ENCODE results near the gene ADNP.
"Not testable (repeated sequence)": the region's sequence is repeated elsewhere in the genome, so short reads cannot be mapped to it uniquely, and the experiment has no call there.

Gene ADNP

DNA sequence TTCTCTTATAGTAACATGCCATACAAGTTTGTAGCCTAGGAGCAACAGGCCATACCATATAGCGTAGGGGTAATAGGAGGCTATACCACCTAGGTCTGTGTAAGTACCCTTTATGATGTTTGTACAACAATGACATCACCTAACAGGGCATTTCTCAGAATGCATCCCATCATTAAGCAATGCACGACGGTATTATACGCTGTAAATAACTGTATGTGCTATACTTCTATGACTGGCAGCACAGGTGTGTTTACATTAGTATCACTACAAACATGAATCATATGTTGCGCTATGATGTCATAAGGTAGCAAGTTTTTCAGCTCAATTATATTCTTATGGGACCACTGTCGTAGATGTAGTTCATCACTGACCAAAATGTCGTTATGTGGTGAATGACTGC lies 31.0 kb downstream of the ADNP start:
- no peak for DNase-seq (ENCODE audit: low read depth)

- no peak for DNase-seq (ENCODE audit: low read depth)
These were observed 32.8 kb downstream of the ADNP start for GRCh38 chr20:50898475-50898874.

DNA sequence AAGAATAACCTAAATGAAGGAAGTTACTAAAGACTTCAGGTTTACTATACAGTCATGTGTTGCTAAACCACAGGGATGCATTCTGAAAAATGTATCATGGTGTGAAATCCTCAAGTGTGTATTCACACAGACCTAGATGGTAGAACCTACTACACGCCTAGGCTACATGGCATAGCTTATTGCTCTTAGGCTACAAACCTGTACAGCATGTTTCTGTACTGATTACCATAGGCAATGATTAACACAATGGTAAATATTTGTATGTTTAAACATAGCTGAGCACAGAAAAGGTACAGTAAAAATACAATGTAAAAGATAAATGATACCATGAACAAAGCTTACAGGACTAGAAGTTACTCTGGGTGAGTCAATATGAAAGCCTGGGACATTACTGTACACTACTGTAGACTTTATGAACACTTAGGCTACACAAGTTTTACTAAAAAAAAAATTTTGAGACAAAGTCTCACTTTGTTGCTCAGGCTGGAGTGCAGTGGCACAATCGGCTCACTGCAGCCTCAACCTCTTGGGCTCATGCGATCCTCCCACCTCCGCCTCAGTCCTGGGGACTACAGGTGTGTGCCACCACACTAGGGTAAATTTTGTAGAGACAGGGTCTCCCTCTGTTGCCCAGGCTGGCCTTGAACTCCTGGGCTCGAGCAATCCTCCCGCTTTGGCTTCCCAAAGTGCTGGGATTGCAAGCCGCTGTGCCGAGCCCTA lies 36.0 kb downstream of the ADNP start:
- DNase-seq (ENCODE audit: low read depth) = no peak

DNA sequence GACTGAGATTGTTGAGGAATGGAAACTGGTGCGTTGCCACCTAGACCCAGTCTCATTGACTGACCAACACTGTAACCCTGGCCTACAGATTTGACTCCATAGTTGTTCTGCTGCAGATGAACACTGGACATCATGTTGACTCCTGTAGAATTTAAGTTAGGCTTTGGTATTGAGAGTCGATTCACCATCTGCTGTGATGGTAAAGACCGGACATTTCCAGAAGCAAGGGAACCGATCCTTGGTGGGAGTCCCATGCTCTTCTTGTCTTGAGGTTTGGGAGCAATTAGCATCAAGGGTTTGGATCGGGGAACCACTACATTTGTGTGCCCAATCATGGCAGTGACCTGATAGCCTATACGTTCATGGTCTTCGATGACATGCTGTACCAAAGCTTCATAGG lies 37.6 kb downstream of the ADNP start:
- DNase-seq (ENCODE audit: low read depth) = no peak

DNA sequence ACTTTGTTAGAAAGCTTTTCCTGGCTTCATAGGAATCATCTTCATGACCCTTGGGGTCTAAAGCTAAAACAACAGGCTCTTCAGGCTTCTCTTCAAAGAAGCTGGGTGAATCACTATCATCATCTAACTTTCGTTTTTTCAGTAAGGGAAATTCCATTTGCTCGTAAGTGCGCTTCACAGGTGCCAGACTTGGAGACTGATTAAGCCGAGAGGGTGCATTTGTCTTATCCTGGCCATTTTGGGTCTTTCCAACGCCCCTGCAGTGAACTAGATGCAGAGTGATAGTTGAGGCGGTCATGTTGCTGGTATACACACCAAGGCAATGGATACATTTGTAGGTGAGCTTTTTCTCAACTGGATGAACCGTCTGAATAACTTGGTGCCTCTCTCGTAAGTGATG lies 38.8 kb downstream of the ADNP start:
- DNase-seq (ENCODE audit: low read depth) = no peak

- no peak for DNase-seq (ENCODE audit: low read depth)
These were observed 40.1 kb downstream of the ADNP start for GRCh38 chr20:50891138-50891537.

- no peak for DNase-seq (ENCODE audit: low read depth)
These were observed 43.7 kb downstream of the ADNP start for GRCh38 chr20:50887576-50887975.

DNA sequence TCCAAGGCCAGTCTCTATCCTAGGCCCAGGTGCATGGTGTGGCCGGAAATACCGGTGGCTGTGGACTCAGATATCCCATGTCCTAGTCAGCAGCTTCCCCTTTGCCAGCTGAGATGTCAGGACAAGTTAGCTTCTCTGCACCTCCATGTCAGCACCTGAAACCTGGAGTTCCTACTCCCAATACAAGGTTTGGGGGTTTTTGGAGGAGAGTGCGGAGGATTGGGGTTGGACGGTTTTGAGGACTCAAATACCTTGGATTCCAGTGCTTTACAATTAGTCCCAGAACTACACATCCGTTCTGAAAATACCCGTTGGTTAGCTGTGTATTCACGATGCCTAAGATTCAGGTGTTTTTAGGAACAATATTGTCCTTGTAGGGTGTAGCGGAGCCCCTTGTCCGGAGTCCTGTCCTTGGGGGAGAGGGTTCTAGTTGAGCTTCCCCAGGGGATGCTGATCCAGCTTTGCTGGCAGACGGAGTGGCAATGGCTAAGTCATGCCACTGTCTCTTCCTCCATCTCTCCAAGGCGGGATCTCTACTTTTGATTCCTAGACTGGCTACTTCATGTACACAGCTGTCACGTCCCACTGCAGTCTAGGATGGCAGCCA lies 45.0 kb downstream of the ADNP start:
- no peak for DNase-seq (ENCODE audit: low read depth)

- DNase-seq (ENCODE audit: low read depth) = no peak
These were observed 45.5 kb downstream of the ADNP start for GRCh38 chr20:50885781-50886180.

- no peak for DNase-seq (ENCODE audit: low read depth)
These were observed 46.2 kb downstream of the ADNP start for GRCh38 chr20:50885068-50885467.

DNA sequence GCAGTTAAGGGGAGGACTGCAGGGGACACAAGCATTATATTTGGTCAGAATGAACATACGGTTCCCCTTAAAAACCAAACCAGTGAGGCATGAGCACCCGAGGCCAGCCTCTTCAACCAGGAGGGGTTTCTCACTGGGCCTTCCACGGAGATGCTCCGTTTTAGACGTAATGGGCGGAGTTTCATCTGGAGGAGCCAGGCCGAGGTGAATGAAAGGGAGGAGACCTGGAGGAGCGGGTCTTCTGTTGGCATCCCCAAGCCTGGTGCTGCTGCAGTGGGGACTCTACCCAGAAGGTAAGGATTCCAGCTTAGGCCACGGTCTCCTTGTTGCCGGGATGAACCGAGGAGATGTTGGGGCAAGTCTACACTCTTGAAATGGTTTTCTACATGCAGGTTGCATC lies 47.4 kb downstream of the ADNP start:
- DNase-seq (ENCODE audit: low read depth) = no peak

DNA sequence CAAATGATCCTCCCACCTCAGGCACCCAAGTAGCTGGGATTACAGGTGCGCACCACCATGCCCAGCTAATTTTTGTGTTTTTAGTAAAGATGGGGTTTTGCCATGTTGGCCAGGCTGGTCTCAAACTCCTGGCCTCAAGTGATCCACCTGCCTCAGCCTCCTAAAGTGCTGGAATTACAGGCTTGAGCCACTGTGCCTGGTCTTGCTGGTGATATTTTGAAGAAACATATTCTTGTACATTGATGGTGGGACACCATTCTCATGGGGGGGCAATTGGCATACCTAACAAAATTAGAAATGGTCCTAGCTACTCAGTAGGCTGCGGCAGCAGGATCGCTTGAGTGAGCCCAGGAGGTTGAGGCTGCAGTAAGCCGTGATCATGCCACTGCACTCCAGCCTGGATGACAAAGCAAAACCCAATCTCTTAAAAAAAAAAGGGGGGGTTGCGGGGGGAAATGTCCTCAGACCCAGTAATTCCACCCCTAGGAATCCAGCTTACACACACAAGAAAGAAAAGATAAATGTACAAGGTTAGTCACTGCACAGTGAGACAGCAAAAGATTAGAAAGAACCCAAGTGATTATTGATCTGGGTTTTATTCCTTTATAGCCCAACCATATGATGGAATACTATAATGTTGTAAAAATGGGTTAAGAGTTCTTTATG lies 49.3 kb downstream of the ADNP start:
- DNase-seq (ENCODE audit: low read depth) = not testable (repeated sequence)

- DNase-seq (ENCODE audit: low read depth) = no peak
These were observed 51.3 kb downstream of the ADNP start for GRCh38 chr20:50879649-50880550.

DNA sequence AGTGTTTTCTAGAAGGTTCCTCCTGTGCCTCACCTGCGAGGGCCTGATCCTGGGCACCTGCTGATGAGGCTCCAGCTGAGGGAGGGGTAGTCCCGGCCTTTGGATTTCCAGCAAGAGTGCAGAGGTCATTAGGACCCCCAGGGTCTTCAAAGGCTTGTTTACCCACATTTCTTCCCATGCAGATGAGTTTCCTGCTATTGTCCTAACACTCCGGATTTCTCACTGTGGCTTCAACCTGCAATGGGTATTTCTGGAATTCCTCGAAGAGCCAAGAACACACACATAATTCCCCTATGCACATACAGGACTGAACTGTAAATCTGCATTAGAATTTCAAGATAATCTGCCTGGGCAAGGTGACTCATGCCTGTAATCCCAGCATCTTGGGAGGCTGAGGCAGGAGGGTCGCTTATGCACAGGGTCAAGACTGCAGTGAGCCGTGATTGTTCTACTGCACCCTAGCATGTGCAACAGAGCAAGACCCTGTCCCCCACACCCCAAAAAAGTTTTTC lies 53.9 kb downstream of the ADNP start:
- no peak for DNase-seq (ENCODE audit: low read depth)

DNA sequence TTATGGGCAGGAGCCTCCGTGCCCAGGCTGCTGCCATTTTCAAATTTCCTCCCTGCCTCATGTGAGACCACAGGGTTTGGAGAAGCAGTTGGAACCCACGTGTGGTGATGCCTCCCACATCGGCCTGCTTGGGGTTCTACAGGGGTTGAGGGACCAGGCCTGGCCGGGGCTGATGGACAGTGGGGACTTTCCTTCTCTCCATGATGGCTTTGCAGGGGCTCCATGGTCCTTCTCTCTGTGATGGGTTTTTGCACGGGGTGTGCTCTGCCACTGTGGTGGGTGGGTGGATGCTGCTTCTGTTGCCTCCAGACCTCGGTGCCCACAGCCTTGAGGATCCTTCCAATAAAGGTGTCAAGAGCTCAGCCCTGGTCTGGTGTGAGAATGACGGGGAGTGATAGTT lies 54.4 kb downstream of the ADNP start:
- DNase-seq (ENCODE audit: low read depth) = no peak

DNA sequence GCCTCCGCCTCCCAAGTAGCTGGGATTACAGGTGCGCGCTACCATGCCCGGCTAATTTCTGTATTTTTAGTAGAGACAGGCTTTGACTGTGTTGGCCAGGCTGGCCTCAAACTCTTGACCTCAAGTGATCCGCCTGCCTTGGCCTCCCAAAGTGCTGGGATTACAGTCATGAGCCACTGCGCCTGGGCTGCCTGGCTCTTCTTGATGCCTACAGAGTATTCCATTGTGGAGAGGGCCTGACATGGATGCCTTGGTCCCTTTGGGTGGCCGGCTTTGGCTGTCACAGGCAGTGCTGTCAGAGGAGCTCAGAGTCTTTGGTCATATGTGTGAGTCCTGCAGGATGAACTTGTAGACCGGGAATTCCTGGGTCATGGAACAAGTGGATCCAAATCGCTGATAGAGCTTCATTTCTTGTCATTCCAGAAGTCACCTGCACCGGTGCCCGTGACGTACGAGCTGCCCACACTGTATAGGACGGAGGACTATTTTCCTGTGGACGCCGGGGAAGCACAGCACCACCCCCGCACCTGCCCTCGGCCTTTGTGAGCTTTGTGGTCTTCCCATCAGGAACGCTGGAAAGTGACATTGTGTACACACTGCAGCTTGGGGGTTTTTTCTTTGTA lies 55.1 kb downstream of the ADNP start:
- DNase-seq (ENCODE audit: low read depth) = no peak

GRCh38 chr20:50874758-50875665 lies 56.2 kb downstream of the ADNP start:
- no peak for DNase-seq (ENCODE audit: low read depth)

DNA sequence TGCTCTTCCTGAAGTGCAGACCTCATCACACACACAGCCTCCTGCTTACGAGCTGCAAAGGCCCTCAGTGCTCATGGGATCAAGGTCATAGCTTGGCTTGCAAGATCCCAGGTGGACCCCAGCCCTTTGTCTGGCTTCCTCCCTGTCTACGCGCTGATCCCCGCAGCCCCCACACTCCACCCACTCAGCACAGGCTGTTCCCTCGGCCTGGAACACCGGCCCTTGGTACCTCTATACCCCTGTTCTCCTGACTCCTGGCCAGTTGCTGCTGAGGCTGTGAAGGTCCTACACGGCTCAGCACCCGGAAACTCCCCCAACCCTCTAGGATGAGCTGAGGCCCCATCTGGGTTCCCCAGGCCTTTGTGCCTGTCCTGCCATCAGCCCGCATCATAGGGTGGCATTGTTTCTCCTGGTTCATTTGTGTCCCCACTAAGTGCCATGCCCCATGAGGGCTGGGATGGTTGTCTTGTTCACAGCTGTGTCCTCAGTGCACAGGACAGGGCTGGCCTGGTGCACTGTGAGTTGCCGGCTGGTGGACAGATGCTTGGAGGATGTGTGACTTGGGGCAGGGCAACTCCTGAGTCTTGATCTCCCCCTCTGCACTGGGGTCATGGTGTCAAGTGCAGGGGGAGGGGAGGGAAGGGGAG lies 57.0 kb downstream of the ADNP start:
- DNase-seq (ENCODE audit: low read depth) = no peak

- DNase-seq (ENCODE audit: low read depth) = no peak
These were observed 57.7 kb downstream of the ADNP start for GRCh38 chr20:50873585-50873984.
